Measurements from ENCODE around the gene KDSR. TPM values are rescaled to one million over a fixed set of nuclear protein-coding genes. Genes with fewer than 3 reads are reported as not detected.

The KDSR gene
- total and polyA plus RNA-seq, 9 of the 15 experiments (the other 6 are each of a cell fraction or from before 2014, with no cell fraction given) = 4.0 to 24.7 (median 12.4) TPM

DNA sequence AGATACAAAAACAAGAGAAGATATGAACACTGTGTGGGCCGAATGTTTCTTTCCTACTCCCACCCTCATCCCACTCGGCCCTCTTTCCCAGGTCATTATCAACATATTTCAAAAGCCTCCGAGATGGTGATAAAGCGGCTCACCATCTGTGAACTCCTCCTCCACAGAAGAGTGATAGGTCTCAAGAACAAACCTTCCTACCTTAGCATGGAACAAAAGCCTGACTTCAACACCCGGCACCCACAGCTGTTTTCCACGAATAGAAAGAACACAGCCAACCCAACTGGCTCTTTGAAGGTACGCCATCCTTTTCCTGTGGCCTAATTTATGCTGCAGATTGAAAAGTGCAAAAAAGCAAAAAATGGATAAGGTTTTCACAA lies 76.2 kb downstream of the KDSR start:
- Histone ChIP-seq H3K27me3 (ENCODE audit: control insufficient read depth in 2 of 2, insufficient read depth in 2 of 2, low read length in 2 of 2) (peaks cover 0 to 8% of the 10 kb centered on the region in 2 experiments; a peak in 2 of 5 replicates), H2AFZ (ENCODE audit: low read depth, low read length) (no peak overlapping the region), H3K4me2 (ENCODE audit: insufficient read depth, low read length) (no peak overlapping the region), H3K27ac (ENCODE audit: extremely low read depth, low read depth, low read length) (no peak overlapping the region), H3K4me1 (replicated peaks in 1 of 2; ENCODE audit: control insufficient read depth in 2 of 2, insufficient read depth in 2 of 2, low read length in 2 of 2) (no peaks in the 10 kb centered on the region), H3K36me3 (ENCODE audit: control insufficient read depth, insufficient read depth, low read length) (no peaks in the 10 kb centered on the region), H4K20me1 (replicated peaks; ENCODE audit: control insufficient read depth, insufficient read depth, low read length) (no peaks in the 10 kb centered on the region), H3K9me3 (replicated peaks; ENCODE audit: control insufficient read depth, insufficient read depth, low read depth, low read length) (no peaks in the 10 kb centered on the region), H3K9ac (ENCODE audit: insufficient read depth in 1 of 2, low read depth in 2 of 2, low read length in 2 of 2) (no peak overlapping the region), H3K9me1 (ENCODE audit: control insufficient read depth, insufficient read depth, low read length) (no peaks in the 10 kb centered on the region), H3K4me3 (no peak overlapping the region), H3K79me2 (ENCODE audit: control insufficient read depth, insufficient read depth, low read length) (no peaks in the 10 kb centered on the region)
- in situ Hi-C loops (cut with MboI) (no loop called here), intact Hi-C loops (cut with micrococcal nuclease) (no loop called here)
- 0% methylated on average over 7 of the region's 7 CpGs for WGBS (ENCODE audit: insufficient coverage, low coverage, missing lambda C conversion rate)
- no peak for ATAC-seq
- no peak for DNase-seq (ENCODE audit: extremely low read depth in 1 of 4, low spot score in 3 of 4)
- no TSS peak for BruUV-seq (replicated peaks)
- TF ChIP-seq BRD9 (IDR thresholded peaks at IDR 0.05; ENCODE audit: low read depth, partially characterized antibody) (no peak), GTF2E2 (tag; IDR thresholded peaks at IDR 0.05) (no peak), TRIM24 (IDR thresholded peaks at IDR 0.05) (no peak), ZNF316 (IDR thresholded peaks at IDR 0.05) (no peak)
- TF ChIP-seq, protein P1, sequence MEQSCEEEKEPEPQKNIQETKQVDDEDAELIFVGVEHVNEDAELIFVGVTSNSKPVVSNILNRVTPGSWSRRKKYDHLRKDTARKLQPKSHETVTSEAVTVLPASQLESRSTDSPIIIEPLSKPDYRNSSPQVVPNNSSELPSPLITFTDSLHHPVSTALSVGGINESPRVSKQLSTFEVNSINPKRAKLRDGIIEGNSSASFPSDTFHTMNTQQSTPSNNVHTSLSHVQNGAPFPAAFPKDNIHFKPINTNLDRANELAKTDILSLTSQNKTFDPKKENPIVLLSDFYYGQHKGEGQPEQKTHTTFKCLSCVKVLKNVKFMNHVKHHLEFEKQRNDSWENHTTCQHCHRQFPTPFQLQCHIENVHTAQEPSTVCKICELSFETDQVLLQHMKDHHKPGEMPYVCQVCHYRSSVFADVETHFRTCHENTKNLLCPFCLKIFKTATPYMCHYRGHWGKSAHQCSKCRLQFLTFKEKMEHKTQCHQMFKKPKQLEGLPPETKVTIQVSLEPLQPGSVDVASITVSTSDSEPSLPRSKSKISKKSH (CRISPR knock-in tag; IDR thresholded peaks at IDR 0.05) = no peak
- TF ChIP-seq, protein P2, sequence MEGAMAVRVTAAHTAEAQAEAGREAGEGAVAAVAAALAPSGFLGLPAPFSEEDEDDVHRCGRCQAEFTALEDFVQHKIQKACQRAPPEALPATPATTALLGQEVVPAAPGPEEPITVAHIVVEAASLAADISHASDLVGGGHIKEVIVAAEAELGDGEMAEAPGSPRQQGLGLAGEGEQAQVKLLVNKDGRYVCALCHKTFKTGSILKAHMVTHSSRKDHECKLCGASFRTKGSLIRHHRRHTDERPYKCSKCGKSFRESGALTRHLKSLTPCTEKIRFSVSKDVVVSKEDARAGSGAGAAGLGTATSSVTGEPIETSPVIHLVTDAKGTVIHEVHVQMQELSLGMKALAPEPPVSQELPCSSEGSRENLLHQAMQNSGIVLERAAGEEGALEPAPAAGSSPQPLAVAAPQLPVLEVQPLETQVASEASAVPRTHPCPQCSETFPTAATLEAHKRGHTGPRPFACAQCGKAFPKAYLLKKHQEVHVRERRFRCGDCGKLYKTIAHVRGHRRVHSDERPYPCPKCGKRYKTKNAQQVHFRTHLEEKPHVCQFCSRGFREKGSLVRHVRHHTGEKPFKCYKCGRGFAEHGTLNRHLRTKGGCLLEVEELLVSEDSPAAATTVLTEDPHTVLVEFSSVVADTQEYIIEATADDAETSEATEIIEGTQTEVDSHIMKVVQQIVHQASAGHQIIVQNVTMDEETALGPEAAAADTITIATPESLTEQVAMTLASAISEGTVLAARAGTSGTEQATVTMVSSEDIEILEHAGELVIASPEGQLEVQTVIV (CRISPR knock-in tag; IDR thresholded peaks at IDR 0.05; ENCODE audit: borderline replicate concordance) = no peak
- TF ChIP-seq, protein P3, sequence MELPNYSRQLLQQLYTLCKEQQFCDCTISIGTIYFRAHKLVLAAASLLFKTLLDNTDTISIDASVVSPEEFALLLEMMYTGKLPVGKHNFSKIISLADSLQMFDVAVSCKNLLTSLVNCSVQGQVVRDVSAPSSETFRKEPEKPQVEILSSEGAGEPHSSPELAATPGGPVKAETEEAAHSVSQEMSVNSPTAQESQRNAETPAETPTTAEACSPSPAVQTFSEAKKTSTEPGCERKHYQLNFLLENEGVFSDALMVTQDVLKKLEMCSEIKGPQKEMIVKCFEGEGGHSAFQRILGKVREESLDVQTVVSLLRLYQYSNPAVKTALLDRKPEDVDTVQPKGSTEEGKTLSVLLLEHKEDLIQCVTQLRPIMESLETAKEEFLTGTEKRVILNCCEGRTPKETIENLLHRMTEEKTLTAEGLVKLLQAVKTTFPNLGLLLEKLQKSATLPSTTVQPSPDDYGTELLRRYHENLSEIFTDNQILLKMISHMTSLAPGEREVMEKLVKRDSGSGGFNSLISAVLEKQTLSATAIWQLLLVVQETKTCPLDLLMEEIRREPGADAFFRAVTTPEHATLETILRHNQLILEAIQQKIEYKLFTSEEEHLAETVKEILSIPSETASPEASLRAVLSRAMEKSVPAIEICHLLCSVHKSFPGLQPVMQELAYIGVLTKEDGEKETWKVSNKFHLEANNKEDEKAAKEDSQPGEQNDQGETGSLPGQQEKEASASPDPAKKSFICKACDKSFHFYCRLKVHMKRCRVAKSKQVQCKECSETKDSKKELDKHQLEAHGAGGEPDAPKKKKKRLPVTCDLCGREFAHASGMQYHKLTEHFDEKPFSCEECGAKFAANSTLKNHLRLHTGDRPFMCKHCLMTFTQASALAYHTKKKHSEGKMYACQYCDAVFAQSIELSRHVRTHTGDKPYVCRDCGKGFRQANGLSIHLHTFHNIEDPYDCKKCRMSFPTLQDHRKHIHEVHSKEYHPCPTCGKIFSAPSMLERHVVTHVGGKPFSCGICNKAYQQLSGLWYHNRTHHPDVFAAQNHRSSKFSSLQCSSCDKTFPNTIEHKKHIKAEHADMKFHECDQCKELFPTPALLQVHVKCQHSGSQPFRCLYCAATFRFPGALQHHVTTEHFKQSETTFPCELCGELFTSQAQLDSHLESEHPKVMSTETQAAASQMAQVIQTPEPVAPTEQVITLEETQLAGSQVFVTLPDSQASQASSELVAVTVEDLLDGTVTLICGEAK (IDR thresholded peaks at IDR 0.05) = no peak
- TF ChIP-seq, protein P3 (CRISPR knock-in tag; IDR thresholded peaks at IDR 0.05) = no peak
- FAIRE-seq = no peak
- CTCF ChIA-PET (ENCODE audit: low intra/inter-chr PET ratio) = no interaction called here
- POLR2A ChIA-PET = no interaction called here
